IMR-90 (cell line): ENCODE data around the gene CACNA1D.

Experiments
- CHD1 ChIP-seq: IDR thresholded peaks from 2 replicates; pipeline ENCODE4 v1.6.1; 2012; ENCODE audit warnings: low read depth, low read length, improper control_type of control experiment
- MXI1 ChIP-seq: IDR thresholded peaks from 2 replicates; pipeline ENCODE4 v1.6.1; 2012; ENCODE audit warnings: low read depth, mild to moderate bottlenecking, low read length, moderate library complexity, borderline replicate concordance
- NFE2L2 ChIP-seq: fragments of 150-350 bp; IDR thresholded peaks from 2 replicates; pipeline ENCODE4 v1.6.1; 2016; ENCODE audit warnings: low read depth, mild to moderate bottlenecking, low read length
- POLR2A ChIP-seq: IDR thresholded peaks from 2 replicates; pipeline ENCODE4 v1.6.1; 2012; ENCODE audit warnings: mild to moderate bottlenecking, low read depth, low read length
- RAD21 ChIP-seq: IDR thresholded peaks from 2 replicates; pipeline ENCODE4 v1.6.1; 2012; ENCODE audit warnings: low read length, improper control_type of control experiment
- TF ChIP-seq, protein P1 (sequence below): conservative IDR thresholded peaks from 2 replicates; pipeline ENCODE4 v1.5.1; 2012; ENCODE audit warnings: mild to moderate bottlenecking, low read depth, low read length, improper control_type of control experiment
- TF ChIP-seq, protein P2 (sequence below): fragments of 150-350 bp; IDR thresholded peaks from 2 replicates; pipeline ENCODE4 v1.6.1; 2017; ENCODE audit warnings: mild to moderate bottlenecking, antibody characterized with exemption, low read length, low read depth
- TF ChIP-seq, protein P3 (sequence below): fragments of 150-350 bp; IDR thresholded peaks from 2 replicates; pipeline ENCODE4 v1.6.1; 2016; ENCODE audit warnings: low read depth, mild to moderate bottlenecking, low read length, moderate library complexity, borderline replicate concordance

DNA sequence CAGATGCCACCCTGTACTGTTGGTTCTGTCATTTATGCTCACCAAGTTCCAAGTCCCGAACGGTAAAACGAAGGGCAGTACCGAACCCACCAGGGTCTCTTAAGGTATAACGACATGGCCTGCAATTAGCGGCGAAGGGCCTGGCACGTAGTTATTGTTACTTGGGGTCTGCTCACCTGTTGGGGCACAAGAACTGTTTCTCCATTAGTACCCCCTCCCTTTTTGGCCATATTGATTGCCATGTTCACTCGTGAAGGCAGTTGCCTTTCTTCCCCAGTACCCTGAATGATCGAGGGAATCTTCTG lies 352.4 kb downstream of the CACNA1D start:
- TF ChIP-seq, protein P1, sequence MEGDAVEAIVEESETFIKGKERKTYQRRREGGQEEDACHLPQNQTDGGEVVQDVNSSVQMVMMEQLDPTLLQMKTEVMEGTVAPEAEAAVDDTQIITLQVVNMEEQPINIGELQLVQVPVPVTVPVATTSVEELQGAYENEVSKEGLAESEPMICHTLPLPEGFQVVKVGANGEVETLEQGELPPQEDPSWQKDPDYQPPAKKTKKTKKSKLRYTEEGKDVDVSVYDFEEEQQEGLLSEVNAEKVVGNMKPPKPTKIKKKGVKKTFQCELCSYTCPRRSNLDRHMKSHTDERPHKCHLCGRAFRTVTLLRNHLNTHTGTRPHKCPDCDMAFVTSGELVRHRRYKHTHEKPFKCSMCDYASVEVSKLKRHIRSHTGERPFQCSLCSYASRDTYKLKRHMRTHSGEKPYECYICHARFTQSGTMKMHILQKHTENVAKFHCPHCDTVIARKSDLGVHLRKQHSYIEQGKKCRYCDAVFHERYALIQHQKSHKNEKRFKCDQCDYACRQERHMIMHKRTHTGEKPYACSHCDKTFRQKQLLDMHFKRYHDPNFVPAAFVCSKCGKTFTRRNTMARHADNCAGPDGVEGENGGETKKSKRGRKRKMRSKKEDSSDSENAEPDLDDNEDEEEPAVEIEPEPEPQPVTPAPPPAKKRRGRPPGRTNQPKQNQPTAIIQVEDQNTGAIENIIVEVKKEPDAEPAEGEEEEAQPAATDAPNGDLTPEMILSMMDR: no peak
- TF ChIP-seq POLR2A (no peak), NFE2L2 (no peak), CHD1 (no peak), MXI1 (no peak), RAD21 (no peak)
- TF ChIP-seq, protein P2, sequence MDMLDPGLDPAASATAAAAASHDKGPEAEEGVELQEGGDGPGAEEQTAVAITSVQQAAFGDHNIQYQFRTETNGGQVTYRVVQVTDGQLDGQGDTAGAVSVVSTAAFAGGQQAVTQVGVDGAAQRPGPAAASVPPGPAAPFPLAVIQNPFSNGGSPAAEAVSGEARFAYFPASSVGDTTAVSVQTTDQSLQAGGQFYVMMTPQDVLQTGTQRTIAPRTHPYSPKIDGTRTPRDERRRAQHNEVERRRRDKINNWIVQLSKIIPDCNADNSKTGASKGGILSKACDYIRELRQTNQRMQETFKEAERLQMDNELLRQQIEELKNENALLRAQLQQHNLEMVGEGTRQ: no peak
- TF ChIP-seq, protein P3, sequence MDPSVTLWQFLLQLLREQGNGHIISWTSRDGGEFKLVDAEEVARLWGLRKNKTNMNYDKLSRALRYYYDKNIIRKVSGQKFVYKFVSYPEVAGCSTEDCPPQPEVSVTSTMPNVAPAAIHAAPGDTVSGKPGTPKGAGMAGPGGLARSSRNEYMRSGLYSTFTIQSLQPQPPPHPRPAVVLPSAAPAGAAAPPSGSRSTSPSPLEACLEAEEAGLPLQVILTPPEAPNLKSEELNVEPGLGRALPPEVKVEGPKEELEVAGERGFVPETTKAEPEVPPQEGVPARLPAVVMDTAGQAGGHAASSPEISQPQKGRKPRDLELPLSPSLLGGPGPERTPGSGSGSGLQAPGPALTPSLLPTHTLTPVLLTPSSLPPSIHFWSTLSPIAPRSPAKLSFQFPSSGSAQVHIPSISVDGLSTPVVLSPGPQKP: no peak
